K562 treated with DMSO at 1 percent for 12 hours (cell line): ENCODE data around the gene MT1X. TPM values are rescaled to one million over a fixed set of nuclear protein-coding genes. Genes with fewer than 3 reads are reported as not detected.

Experiments
- total RNA-seq: library from RNA; unstranded; fragments of 300-600 nt; gene quantifications from 2 replicates; pipeline ENCODE4 v1.2.3, GENCODE V29; 2022; ENCODE audit not compliant: insufficient read depth

The MT1X gene
- 16.4 and 18.1 TPM in 2 replicates for total RNA-seq

GRCh38 chr16:56681939-56682702, at the start of gene MT1X:
Gene MT1X (plus strand): TSS chr16:56682470. CDS start chr16:56682541, 71 bp downstream.

DNA sequence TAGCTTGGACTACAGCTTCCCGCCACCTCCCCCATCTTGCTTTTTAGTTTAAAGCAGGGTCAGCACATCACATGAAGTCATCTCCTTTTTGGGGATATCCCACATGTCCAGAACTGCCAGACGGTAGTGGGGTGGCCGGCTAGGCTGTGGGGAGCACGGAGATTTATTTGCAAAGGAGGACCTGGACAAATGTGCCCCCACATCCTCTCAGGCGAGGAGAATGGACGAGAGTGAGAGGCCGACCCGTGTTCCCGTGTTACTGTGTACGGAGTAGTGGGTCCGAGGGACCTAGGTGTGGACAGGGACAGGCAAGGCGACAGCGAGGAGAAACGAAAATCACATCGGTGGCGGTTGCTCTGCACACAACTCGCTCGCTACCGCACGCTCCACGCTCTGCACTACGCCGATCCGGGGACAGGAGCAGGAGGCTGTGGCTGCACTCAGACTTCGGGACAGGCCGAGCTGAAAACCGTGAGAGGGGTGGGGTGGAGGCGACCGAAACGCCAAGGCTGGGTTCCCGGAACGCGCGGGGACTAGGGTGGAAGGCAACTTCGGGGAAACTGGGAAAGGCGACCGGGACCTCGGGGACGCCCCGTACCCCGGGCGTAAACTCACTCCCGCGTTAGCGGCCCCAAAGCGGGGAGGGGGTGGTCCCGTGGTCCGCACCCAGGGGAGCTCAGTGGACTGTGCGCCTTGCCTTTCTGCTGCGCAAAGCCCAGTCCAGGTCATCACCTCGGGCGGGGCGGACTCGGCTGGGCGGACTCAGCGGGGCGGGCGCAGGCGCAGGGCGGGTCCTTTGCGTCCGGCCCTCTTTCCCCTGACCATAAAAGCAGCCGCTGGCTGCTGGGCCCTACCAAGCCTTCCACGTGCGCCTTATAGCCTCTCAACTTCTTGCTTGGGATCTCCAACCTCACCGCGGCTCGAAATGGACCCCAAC, 44.2 kb upstream of the MT1X start, which contains the start of gene MT1A:
Gene MT1A, plus strand, starts transcription at position 853 of the 937 bp plus-strand sequence. Its CDS starts 73 bp downstream, at position 926.

GRCh38 chr16:56651586-56651985, 30.7 kb upstream of the MT1X start, which contains the start of gene MT1B:
Gene MT1B (plus strand): TSS chr16:56651886. CDS start chr16:56651954, 68 bp downstream.

DNA sequence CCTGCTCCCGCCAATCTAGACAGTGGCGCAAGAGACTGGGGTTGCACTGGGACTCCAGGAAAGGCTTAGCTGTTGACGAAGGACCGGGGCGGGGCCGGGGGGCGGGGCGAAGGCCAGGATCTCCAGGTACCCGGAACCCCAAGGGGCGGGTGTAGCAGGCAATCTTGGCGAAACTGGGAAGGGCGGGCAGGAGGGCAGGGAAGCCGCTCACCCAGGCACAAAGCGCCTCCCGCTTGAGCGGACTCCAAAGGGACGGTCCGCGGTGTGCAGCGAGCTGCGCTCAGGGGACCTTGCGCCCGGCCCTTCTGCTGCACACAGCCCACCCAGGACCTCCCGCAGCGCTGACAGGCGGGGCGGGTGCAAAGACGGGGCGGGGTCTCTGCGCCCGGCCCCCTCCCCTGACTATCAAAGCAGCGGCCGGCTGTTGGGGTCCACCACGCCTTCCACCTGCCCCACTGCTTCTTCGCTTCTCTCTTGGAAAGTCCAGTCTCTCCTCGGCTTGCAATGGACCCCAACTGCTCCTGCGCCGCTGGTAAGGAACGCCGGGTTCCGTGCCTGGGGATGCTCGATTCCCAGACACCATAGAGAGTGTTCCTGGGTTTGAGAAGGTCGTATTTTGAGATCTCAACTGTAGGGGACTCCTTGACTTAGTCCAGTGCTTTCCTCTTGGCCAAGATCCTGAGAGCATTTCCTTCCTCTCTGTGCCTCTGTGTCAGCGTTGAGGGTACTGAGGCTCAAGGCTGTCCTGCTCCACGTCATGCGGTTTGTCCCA, 24.5 kb upstream of the MT1X start, which contains the start of gene MT1F:
Gene MT1F, plus strand, starts transcription at position 405 of the 772 bp plus-strand sequence. Its CDS starts 100 bp downstream, at position 505.

GRCh38 chr16:56667581-56668571, 14.4 kb upstream of the MT1X start, which contains the start of gene MT1G:
Gene MT1G (minus strand): TSS chr16:56668065. CDS start chr16:56667993, 72 bp downstream.

GRCh38 chr16:56669005-56669839, 13.0 kb upstream of the MT1X start, which contains the start of gene MT1H:
Gene MT1H (plus strand): TSS chr16:56669814. CDS start chr16:56669885, 71 bp downstream.

DNA sequence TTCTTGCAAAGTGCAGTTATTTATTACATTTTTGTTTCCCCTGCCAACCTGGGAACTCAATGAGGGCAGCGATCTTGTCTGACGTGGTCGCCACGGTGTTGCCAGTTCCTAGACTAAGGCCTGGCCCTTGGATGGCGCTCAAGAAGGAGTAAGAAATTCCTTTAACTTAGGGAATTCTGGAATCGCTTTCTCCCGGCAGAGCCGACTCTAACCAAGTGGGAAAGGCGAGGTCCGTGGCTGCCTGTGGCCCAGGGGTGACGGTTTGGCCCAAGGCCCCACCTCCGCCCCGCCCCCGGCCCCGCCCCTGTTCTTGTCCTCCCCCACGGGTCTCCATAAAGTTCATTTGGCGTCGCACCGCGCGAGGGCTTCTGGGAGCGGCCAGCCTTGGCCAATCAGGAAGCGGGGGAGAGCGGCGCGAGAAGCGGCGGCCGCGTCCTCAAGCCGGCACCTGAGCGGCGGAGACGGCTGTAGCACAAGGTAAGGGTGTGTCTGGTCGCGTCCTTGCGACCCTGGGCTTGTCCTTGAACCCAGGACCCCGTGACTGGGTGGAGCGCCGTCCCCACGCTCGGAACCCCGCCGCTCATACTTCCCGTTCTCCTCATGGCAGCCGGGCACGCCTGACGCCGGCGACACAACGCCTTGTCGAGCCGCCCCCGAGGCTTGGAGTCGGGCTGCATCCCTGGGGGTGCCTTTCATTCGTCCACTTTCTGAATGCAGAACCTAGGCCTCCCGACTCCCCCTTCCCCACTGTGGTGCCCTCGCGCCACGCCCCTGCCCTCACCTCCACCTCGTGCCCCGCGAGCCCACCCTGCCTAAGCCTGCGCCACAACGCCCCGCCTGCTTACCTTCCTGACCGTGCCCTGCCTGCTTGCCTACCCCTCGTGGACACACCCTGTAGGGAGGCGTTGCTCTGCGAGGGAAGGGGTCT, 47.7 kb downstream of the MT1X start, which contains the start of gene NUP93:
Gene NUP93, plus strand, starts transcription at position 395 of the 928 bp plus-strand sequence. CDS start 18,119 bp downstream, outside the sequence.

Other genes with a start within 250 kb of the MT1X start
- gene NUDT21, start 231.1 kb upstream of the MT1X start, total RNA-seq, result 50.5 and 50.7 TPM in 2 replicates
- 13.1 and 23.9 TPM in 2 replicates for gene OGFOD1, start 230.9 kb upstream of the MT1X start, total RNA-seq
- 11.7 and 17.8 TPM in 2 replicates for gene BBS2, start 162.4 kb upstream of the MT1X start, total RNA-seq
- gene MT4, start 117.4 kb upstream of the MT1X start, total RNA-seq, result not detected in 2 replicates
- gene MT3, start 92.9 kb upstream of the MT1X start, total RNA-seq, result not detected in 2 replicates
- 28.0 and 34.8 TPM in 2 replicates for gene MT2A, start 73.9 kb upstream of the MT1X start, total RNA-seq
- not detected in 2 replicates for gene MT1E, start 56.7 kb upstream of the MT1X start, total RNA-seq
- not detected in 2 replicates for gene MT1M, start 49.8 kb upstream of the MT1X start, total RNA-seq
- gene MT1A, start 43.8 kb upstream of the MT1X start, total RNA-seq, result not detected in 2 replicates
- not detected in 2 replicates for gene MT1B, start 30.6 kb upstream of the MT1X start, total RNA-seq
- not detected in 2 replicates for gene MT1F, start 24.5 kb upstream of the MT1X start, total RNA-seq
- gene MT1G, start 14.4 kb upstream of the MT1X start, total RNA-seq, result not detected in 2 replicates
- gene MT1H, start 12.7 kb upstream of the MT1X start, total RNA-seq, result not detected in 2 replicates
- gene NUP93, start 47.7 kb downstream of the MT1X start, total RNA-seq, result 49.1 and 76.9 TPM in 2 replicates
- gene SLC12A3, start 182.7 kb downstream of the MT1X start, total RNA-seq, result not detected in 2 replicates
- gene HERPUD1, start 249.7 kb downstream of the MT1X start, total RNA-seq, result 57.4 and 117 TPM in 2 replicates